Pulmonary artery endothelial cell (primary cell): ENCODE data around the gene STC2. TPM values are rescaled to one million over a fixed set of nuclear protein-coding genes. Genes with fewer than 3 reads are reported as not detected.

Source experiments
- DNase-seq: peaks from one replicate; pipeline ENCODE4 v3.0.0-alpha.2; 2011; ENCODE audit warnings: low read depth, low spot score
- total RNA-seq: library from RNA; depleted of rRNA; stranded (reverse); fragments of >200 nt; gene quantifications from 2 replicates; pipeline ENCODE4 v1.2.3, GENCODE V29; 2014

Gene STC2
- total RNA-seq, 1 donor from 2014 or later, result 28.9 TPM

GRCh38 chr5:173268750-173269432, 59.3 kb downstream of the STC2 start:
- no peak for DNase-seq

GRCh38 chr5:173265433-173265832, 62.8 kb downstream of the STC2 start:
- DNase-seq, result no peak

Other genes starting within 250 kb of the STC2 start
- gene BNIP1, start 183.9 kb downstream of the STC2 start, total RNA-seq, result 22.7 and 22.8 TPM in 2 replicates
- gene NKX2-5, start 93.2 kb downstream of the STC2 start, total RNA-seq, result 0.86 and 4.1 TPM in 2 replicates